Hippocampal formation (tissue), 2 donors: ENCODE measurements around the gene ACP7.
A peak's percentile ranks its signal among the peaks of the same experiment; 100 is the strongest.
"Not testable (repeated sequence)": the region's sequence is repeated elsewhere in the genome, so short reads cannot be mapped to it uniquely, and the experiment has no call there.

ENCODE experiments used
- DNase-seq, 2 donors: peaks; one replicate each; lab custom pipeline; 2025; lab: John Stamatoyannopoulos, UW

ACP7 gene

DNA sequence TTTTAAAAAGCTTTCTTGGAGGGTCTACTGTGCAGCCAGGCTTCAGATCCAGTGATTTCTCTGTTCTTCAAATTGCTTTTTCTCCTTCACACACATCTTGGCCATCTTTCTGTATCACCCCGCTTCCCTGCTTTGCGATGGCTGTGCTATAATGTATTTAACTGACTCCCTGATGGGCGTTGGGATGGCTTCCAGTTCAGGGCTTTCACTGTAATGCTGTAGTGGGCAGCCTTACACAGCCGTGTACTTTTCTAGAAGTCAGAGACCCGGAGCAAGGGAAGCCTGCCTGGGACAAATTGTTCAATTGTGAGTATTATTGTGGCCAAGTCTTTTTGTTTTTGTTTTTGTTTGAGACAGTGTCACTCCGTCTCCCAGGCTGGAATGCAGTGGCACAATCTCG lies 22.0 kb downstream of the ACP7 start:
- DNase-seq: peak in 1 of 2 donors; percentile 9

- no peak for DNase-seq
These were observed 25.5 kb downstream of the ACP7 start for GRCh38 chr19:39109641-39110040.

DNA sequence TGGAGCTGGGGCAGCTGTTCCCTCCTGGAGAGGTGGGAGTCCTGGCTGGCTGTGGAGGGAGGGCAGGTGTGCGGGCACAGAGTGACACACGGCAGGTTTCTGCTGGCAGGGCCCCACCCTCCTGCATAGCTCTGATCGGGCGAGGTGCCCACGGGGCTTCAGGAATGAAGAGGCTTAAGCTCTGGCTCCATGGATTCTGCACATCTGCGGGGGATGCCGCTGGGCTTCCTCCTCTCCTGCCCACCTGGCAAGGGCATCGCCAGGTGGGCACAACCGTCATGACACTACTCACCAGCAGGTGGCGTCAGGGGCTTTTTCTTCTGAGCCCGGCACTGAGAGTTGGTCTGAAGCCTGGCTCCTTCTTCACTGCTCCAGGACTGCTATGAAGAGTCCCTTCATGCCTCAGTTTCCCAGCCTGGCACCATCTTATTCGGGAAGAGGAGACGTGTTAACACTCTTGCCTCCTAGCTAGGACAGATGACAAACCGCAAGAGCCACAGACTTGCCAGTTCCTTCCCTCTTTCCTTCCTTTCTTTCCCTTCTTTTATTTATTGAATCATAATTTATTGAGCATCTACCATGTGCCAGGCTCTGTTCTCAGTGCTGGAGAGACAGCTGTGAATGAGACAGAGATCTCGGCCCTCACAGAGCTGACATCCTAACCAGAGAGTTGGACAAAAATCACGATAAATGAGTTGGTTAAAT lies 26.2 kb downstream of the ACP7 start:
- peak; percentile 25 to 33 for DNase-seq

DNA sequence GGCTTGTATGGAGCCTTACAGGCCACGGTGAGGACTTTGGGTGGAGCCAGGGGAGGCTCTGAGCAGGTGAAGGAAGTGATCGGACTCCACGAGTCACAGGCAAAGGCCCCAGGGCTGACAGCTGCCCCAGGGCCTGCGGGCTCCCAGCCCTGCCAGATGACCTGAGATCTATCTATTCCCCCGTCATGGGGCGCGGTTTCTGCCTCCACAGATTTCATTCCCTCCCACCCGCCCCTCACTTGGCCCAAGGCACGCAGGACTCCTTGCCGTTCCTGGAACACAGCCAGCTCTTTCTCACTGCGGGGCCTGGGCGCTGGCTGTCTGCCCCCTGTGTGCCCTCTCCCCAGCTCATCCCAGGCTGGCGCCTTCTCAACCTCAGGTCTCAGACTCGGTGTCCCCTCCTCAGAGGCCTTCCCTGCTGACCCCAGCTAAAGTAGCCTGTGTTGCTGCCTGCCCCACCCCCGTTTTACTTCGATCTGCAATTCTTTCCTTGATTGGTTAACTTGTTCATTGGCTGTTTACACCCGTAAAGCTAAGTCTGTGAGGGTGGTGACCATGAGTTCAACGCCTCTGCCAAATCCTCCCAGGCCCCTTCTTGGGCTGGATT lies 27.5 kb downstream of the ACP7 start:
- DNase-seq: no peak

DNA sequence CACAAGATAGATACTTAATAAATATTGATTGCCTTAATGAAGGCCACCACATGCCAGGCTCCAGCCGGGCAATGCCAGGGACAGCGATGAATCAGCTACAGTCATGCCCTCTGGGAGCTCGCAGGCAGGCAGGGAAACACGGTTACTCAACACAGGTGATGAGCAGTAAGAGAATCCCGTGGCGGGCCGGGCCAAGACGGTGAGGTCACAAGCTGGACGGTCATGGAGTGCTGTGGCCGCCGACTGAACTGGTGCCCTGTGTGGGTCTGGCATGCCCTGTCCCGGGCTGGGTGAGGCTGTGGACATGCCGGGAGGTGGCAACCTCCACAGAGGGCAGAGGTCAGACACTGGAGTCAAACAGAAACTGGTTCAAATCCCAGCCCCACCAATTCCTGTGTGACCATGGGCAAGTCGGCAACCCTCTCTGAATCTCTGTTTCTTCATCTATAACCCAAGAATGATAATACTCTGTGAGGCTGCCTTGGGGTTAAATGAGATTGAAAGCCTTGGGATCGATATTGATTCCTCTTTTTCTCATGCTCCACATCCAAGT lies 28.2 kb downstream of the ACP7 start:
- no peak for DNase-seq

GRCh38 chr19:39113199-39113598 lies 29.0 kb downstream of the ACP7 start:
- no peak for DNase-seq

GRCh38 chr19:39115105-39115847 lies 31.1 kb downstream of the ACP7 start:
- no peak for DNase-seq

DNA sequence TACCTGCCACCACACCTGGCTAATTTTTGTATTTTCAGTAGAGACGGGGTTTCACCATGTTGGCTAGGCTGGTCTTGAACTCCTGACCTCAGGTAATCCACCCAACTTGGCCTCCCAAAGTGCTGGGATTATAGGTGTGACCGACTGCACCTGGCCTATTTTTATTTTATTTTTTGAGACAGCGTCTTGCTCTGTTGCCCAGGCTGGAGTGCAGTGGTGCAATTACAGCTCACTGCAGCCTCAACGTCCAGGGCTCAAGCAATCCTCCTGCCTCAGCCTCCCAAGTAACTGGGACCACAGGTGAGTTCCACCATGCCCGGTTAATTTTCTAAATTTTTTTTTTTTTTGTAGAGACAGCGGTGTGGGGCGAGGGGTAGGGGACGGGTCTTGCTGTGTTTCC lies 32.9 kb downstream of the ACP7 start:
- DNase-seq: not testable (repeated sequence)

GRCh38 chr19:39119830-39120229 lies 35.7 kb downstream of the ACP7 start:
- no peak for DNase-seq

GRCh38 chr19:39122934-39123731 lies 39.0 kb downstream of the ACP7 start:
- DNase-seq: no peak

DNA sequence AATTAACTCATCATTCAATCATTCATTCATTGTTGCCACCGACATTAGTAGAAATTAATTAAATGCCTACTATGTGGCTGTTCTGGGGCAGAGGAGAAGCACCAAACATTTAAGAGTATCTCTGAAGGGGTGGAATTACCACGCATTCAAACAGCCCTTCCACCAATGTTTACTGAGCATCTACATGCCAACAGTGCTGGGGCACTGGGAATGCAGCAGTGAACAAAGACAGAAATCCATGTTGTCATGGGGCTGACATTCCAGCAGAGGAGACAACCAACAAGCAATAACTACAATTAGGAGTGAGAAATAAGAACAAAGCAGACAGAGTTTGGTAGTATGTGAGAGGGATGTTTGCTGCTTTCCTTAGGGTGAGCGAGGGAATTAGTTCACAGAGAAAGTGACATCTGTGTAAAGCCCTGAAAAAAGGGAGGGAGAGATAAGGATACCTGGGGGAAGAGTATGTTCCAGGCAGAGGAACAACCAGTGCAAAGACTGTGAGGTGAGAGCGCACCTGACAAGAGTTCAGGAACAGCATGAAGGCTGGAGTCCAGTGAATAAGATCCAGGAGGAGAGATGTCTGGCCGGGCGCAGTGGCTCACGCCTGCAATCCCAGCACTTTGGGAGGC lies 40.1 kb downstream of the ACP7 start:
- no peak for DNase-seq

DNA sequence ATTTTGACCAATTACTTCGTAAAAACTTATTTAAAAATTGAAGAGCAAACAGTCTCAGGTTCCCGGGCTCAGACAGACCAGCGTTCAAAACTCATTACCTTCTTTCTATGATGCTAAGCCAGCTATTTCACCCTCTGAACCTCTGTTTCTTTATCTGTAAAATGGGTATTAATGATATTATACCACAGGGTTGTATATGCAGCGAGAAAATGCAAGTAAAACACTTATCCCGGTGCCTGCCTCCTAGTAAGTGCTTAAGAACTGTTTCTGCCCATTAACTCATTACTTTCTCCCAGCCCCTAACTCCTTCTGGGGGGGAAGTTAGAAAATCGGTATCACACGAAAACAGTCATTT lies 41.0 kb downstream of the ACP7 start:
- no peak for DNase-seq

- peak; percentile 97 for DNase-seq
These were observed 41.6 kb downstream of the ACP7 start, which contains the start of gene PAK4 for GRCh38 chr19:39125554-39126311. Gene PAK4 (plus strand): TSS chr19:39125786. CDS start chr19:39169554, 43,768 bp downstream.

GRCh38 chr19:39126312-39127187 lies 42.4 kb downstream of the ACP7 start:
- no peak for DNase-seq

DNA sequence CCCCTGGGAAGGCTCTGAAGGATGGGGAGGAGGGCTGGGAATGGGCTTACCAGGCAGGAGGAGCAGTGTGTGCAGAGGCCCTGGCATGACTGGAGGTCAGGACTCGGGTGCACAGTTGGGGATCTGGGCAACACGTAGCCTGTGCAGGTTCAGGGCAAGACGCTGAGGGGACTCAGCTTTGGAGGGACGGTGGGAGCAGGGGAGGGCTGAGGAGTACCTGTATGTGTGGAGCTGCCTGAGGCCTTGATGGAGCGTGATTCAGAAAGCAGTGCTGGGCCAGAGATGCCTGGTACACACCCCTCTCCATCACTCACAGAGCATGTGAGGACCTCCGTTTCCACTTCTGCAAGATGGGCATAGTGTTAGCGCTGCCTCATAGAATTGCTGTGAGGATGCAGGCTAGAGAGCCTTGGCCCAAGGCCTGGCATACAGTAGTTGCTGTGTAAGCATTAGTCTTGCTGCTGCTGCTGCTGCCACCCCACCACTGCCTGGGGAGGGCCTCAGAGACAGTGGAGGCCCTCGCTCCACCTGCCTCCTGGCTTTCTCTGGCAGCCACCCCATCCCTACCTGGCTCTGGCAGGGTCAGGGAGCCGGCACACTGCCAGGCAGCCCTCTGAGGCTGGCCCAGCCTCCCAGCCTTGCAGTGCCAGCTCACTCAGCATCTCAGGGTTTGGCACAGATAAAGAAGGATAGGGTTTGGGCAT lies 43.8 kb downstream of the ACP7 start:
- no peak for DNase-seq

DNA sequence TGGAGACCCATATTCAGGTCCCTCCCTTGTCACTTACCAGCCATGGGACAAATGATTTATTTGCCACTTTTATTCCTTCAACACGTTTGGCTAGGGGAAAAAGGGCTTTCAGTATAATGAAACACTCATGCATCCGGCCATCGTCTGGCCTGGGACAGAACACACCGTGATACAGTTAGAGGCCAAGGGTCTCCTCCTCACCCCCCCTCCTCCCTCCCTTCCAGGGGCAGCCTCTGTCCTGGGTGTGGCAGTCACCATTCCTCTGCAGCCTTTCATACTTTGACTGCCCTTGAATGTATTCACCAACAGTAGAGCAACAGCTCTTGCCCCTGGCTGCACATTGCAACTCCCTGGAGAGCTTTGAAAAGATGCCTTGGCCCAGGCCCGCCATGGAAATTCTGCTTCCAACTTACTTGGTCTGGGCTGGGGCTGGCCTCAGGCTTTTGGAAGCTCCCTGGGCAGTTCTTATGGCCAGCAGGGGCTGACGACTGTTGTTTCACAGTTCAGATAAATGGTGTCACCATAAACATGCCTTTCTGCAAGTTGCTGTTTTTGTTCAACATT lies 44.4 kb downstream of the ACP7 start:
- no peak for DNase-seq

DNA sequence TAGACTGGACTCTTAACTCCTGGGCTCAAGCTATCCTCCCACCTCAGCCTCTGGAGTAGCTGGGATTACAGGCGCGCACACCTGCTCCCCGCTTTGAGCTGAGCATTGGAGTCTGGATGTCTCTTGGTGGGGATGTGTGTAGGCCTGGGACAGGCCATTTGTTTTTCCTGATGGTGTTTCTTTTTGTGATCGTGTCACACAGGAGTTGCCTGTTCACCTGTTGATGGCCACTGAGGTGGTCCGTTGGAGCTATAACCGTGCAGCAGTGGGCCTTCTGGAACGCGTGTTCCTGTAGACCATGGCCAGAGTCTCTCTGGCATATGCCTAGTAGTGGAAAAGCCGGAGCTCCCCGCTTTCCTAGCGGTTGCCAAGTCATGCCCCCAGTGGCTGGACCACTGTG lies 44.9 kb downstream of the ACP7 start:
- no peak for DNase-seq

- DNase-seq: no peak
These were observed 46.4 kb downstream of the ACP7 start for GRCh38 chr19:39130337-39131254.
